ENCODE results near the gene GPR132.

Gene GPR132

DNA sequence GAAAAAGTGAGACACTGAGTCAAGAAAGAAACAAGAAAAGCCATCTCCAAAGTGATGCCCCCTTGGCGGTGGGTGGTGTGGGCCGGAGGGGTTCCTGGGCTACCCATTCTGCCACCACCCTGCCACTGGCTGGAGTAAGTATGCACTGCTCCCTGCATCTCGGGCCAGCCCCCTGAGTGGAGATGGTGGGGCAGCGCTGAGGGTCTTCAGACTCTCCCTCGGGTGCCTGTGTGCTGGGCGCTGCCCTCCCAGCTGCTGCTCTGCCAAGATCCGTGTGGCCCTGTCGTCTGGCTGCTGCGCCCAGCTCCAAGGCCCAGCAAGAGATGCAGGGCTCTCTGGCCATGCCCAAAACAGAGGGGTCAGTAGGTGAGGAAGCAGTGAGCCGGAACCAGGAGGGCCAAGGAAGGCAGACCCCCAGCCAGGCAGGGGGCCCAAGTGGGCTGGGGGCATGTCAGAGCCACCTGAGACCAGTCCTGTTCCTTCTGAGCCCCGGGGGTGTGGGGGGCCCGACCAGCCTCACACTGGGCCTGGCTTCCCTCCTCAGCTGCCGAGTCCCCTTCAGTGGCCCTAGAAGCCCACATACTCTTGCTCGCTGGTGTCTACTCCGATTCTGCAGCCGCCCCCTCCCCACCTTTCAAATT lies 5.2 kb downstream of the GPR132 start:
- DNase-seq: no peak

DNA sequence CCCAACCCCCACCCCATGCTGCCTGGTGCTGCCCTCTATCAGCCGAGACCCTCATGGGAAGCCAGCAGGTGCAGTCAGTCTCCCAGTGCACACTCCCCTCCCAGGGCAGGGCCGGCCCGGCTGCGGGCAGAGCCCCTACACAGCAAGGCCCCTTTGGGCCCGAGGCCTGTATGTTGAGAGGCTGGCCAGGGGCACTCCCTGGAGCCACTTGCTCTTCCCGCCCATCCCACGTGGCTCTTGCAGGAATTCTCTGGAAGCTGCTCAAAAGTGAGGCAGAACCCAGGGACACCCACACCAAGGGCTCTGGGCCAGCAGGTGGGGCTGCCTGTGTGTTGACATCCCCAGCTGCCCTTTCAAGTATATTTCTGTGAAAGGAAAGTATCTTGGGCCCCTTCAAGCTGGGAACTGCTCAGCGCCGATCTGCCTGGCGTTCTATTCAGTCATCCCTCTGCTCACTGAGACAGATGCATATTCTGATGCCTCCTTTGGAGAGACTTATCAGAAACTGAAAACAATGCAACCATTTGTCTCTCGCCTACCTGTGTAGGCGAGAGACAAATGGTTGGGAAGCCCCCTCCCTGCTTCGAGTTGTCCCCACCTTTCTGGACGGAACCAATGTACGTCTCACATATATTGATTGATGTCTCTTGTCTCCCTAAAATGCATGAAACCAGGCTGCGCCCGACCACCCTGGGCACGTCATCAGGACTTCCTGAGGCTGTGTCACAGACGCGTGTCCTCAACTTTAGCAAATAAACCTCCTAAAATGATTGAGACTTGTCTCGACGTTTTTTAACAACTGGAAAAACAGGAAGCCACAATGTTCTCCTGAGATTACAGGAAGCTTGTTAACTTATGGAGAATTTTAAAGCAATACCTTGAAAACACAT lies 6.0 kb downstream of the GPR132 start:
- DNase-seq: no peak

DNA sequence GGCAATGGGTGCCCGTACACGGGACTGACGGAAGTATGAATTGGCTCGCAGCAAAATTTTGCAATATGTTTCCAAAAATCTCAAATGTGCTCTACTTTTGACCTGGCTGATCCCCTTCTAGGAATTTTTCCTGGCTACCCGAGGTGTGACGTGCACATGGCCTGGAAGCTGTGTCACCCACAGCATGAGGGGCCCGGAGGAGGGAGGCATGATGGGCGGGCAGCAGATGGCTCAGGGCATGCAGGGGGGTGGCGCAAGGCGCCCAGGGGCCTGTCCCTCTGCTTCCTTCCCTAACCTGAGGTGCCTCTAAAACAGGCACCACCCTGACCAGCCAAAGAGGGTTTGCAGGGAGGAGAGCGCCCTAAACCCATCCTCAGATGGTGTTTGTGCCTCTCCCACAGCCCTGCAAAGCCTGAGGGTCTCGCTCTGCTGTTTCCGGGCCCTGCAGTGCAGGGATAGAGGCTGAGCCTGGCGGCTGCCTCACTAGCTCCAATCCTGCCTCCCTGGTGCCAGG lies 6.7 kb downstream of the GPR132 start:
- DNase-seq: no peak

DNA sequence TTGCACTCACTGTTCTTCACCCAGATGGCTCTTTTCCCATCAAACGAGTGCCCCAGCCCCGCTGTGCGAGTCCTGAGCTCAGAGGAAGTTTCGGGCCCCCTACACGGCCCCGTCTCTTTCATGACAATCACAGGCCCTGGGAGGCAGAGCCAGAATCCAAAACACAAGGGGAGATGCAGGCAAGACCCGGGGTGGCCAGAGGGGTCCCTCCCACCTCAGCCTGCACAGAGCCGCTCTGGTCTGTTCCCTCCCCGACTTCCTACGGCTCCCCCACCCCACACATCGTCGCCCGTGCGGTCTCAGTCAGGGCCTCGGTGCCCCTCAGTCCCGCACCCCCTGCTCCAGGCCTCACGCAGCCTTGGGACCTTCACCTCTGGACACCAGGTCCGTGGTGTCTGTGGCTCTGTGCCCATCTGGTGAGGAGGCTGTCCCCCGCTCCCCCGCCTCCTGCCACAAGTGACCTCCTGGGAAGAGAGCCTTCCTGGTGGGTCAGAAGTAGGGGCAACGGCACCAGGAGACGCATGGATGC lies 8.9 kb downstream of the GPR132 start:
- no peak for DNase-seq

DNA sequence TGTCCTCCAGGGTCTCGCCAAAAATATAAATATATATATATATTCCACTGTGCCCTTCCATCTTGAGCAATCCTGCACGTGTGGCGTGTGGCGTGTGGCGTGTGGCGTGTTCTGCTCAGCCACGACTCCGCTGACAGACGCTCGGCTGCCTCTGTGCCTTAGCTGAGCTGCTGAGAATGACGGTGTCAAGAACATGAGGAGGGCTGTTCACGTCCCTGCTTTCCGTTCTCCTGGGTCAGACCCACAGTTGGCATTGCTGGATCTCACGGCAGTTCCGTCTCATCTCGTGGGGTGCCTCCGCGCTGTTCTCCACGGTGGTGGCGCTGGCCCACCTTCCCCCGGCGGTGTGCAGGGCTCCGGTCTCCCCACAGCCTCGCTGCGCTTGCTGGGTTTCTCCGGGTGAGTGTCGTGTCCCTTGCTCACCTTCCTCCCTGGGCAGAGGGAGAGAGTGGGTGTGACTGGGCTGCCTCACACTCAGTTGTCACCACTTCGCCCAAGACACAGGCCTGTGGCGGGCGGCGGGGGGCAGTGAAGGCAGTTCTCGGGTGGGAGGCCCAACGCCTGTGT lies 9.4 kb downstream of the GPR132 start:
- no peak for DNase-seq

DNA sequence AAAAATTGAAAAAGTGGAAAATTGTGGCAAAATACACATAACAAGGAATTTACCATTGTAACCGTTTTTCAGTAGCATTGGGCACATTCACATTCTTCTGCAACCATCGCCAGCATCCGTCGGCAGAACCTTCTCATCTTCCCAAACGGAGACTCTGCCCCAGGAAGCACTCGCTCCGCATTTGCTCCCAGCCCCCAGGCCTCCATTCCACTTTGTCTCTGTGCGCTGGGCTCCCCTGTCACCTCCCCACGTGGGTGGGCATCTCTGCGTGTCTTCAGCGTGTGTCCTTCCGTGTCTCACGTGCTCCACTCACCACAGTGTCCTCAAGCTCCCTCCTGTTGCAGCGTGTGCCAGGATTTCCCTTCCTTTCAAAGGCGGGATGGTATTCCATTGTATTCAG lies 9.9 kb downstream of the GPR132 start:
- no peak for DNase-seq

DNA sequence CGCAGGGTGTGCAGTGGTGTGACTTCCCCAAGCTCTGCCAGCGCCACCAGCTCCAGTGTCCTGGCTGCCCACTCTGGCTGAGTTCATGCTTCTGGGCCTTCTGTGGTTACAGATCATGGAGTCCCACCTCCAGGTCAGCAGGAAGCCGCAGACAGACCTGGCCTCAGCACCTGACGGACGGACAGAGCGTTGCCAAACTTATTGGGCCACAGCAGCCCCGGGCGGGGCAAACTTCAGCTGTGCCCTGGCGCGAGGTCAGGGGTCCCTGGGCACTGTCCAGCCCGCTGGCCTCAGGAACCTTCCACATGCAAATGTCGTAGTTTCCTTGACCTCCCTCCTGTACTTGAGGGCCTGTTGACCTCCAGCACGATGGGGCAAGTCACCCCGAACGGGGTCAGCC lies 11.2 kb downstream of the GPR132 start:
- DNase-seq: no peak

DNA sequence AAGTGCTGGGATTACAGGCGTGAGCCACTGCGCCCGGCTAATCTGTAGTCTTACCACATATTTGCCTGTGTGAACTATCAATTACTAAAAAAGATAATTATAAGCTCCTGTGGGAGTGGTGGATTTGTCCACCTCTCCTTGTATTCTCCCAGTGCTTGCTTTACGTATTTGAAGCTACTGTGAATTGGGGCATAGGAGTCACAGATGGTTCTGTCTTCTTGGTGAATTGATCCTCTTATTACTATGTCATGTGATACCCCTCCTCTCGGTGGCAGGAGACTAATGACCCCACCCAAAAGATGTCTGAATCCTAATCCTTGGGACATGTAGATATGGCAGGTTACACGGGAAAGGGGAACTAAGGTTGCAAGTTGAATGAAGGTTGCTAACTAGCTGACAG lies 11.8 kb downstream of the GPR132 start:
- DNase-seq: no peak

DNA sequence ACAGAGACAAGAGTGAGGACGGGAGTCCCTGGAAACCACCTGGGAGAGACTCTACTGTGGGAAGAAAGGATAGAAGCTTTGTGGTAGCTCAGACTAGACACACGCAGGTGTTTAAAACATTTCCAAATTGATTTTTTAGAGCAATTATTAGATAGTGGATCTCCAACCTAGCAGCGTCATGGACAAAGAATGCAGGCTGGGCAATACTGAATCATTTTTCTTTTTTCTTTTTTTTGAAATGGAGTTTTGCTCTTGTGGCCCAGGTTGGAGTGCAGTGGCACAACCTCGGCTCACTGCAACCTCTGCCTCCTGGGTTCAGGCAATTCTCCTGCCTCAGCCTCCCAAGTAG lies 13.1 kb downstream of the GPR132 start:
- no peak for DNase-seq

DNA sequence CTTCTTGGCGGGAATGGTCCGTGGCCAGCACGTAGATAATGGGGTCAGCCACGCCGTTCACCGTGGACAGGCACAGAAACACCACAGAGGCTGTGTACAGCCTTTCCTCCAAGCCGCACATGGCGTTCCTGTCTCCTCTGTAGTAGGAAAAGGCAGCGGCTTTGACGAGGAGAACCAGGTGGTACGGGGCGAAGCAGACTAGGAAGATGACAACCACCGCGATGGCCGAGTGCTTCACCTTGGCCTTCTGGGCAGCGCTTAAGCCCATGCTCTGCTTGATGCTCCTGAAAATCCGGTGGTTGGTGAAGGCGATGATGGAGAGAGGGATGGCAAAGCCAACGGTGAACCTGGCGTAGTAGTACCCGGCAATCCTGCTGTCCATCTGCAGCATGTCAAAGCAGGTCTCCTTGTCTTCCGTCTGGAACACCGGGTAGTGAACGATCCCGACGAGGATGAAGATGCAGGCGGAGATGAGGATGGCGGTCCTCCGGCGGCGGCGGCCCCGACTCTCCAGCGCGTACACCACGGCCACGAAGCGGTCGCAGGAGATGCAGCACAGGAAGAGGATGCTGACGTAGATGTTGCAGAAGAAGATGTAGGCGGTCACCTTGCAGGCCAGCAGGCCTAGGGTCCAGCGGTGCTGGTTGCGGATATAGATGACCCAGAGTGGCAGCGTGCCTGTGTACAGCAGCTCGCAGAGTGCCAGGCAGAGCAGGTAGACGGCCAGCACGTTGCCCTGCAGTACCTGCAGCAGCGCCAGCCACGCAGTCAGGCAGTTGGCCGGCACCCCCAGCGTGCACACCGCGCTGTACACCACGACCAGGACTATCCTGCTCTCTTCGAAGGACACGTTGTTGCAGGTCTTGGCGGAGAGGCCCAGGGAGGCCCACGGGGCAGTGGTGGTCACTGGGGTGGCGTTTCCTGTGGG lies 13.8 kb downstream of the GPR132 start:
- DNase-seq: no peak

DNA sequence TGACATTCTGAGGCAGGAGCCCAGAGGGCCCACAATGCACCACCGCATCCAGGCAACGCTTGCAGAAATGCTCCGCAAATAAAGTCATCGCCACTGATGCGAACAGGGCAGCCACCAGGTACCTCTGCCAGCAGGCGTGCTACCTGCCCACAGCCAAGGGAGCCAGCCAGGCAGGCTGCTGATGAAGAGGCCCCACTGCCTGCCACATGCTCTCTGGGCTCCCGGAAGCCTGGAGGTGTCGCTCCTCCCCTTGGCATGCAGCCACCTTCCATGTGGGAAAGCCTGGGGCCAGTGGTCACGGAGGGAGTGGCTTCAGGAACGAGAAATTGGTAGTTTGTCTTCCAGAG lies 14.7 kb downstream of the GPR132 start:
- DNase-seq: peak; percentile 95

DNA sequence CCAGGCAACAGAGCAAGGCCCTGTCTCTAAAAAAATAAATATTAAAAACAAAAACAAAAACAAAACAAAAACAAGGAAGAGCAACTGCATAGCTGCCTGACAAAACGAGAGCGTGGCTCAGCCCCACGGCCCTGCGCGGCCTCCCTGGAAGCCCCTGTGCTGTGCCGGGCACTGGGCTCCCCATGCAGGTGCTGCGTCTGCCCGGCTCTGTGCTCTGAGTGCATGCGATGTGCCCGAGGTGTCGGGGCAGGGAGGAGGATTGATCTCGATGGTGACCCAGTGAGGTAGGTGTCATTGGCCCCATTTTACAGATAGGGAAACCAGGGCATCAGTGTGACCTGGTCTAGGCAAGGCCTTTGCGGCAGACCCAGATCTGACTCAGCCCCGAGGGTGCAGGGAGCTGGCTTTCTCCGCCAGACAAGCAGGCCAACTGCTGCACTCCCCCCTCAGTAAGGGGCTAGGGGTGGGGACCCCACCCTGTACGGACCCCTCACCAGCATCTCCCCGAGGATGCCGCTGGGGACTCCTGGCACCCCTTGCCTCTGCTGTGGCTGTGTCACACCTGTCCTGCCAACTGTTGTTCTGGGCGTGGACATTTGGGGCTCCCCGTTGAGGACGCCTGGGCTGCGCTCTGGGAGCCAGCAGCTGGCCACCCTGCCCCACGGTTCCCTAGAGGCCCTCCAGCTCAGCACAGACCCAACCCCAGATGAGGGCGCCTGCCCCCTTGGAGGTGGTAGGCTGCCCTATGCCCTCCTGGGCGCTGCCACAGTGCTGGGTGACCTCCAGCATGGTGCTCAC lies 15.3 kb downstream of the GPR132 start:
- no peak for DNase-seq

DNA sequence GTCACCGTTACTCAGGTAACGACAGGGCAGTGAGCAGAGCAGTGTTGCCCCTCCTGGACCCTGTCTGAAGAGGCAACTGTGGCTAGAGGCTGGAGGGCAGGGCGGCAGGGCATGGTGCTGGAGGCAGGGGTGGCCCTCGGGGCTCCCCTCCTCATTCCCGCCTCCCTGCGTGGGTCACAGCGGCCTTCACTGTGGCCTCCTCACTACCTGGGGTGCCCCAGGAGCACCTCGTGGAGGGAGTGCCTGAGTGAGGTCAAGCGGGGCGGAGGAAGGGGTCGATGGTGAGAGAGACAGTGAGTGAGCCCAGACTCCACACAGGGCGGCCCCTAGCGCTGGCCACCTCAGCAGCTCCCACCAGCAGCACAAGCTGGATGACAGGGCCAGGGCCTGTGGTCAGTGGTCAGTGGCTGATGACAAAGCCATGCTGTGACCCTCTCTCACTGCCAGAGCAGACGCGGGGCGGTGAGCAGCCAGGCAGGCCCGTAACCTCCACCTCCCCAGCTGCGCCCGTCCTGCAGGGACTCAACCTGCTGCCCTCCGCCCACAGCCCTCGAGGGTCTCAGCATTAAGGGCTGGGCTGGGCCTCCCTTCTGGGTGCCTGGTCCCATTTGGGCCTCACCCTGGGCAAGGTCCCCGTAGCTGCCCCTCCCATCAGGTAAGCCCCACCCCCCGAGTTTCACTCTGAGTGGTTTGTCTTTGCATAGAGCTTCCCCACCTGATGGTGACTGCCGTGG lies 17.8 kb downstream of the GPR132 start:
- no peak for DNase-seq

DNA sequence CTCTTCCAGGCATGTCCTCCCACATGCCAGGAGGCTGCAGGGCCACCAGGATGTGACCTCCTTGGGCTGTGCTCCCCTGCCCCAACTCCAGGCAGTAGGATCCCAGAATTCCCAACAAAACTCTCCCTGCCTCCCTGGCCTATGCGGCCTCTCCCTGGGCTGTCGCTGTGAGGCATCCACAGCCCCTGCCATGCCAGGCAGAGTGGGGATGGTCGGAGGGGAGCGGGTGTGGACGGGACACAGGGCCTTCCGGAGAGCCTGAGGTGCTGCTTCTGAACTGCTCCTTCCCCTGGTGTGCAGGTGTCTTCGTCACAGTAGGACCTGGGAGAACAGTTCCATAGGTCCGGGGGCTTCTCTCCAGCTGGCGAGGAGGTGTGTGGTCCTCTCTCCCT lies 18.3 kb downstream of the GPR132 start:
- DNase-seq: no peak

DNA sequence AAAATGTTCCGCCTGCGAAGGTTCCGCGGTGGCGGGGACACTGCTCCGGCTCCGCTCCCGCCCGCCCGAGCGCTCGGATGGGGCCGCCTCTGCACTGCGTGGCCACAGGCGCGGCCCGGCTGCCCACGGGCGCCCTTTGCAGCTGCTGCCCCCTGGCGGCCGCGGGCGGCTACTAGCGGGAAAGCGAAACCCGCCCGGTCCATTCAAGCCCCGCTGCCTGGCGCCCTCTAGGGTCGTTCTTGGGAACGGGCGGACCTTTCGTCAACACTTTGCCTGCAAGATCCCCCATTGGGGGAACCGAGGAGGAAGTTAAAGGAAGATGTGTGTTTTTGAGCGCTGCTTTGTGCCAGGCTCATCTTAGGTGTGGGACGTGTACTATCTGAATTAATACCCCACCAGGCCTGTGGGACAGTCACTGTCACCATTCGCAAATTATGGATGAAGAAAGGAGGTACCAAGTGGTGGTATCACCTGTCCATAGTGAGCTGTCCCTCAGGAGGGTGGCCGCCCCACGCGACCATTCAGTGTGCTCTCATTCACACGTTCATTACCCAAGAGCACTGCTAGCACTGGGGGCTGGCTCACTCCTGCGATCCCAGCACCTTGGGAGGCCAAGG lies 19.4 kb downstream of the GPR132 start:
- DNase-seq: no peak

DNA sequence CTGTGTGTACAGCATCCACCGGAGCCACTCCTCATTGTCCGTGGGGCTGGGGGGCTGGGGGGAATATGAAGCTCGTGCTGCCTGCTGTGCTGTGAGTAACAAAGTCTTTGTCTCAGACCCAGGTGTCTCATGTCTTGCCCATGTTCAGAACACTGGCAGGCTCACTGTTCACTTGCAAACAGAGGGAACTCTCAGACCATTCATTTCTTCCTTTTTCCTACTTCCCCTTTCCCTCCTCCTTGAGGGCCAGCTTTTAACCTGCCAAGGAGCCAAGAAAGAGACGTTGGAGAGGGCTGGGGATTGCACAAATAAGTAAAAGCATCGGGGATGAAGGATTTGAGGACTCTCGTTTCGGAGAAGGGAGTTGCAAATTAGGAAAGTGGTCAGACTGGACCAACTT lies 21.6 kb downstream of the GPR132 start:
- DNase-seq: no peak

DNA sequence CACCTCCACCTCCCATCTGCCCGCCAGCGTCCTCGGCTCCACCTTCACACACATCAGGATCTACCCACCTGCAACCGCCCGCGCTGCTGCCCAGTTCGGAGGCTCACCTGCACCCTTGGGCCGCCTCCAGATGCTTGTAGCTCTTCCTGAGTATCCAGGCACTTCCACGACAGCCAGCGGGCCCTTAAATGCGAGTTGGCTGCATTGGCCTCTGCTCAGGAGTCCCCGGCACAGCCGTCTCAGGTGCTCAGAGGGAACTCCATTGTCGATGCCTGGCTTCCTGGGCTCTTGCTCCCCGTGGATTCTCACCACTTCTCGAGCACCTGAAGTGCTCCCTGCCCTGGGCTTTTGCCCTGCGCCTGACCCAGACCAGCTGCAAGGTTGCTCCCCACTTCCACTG lies 22.4 kb downstream of the GPR132 start:
- DNase-seq: peak; percentile 83

DNA sequence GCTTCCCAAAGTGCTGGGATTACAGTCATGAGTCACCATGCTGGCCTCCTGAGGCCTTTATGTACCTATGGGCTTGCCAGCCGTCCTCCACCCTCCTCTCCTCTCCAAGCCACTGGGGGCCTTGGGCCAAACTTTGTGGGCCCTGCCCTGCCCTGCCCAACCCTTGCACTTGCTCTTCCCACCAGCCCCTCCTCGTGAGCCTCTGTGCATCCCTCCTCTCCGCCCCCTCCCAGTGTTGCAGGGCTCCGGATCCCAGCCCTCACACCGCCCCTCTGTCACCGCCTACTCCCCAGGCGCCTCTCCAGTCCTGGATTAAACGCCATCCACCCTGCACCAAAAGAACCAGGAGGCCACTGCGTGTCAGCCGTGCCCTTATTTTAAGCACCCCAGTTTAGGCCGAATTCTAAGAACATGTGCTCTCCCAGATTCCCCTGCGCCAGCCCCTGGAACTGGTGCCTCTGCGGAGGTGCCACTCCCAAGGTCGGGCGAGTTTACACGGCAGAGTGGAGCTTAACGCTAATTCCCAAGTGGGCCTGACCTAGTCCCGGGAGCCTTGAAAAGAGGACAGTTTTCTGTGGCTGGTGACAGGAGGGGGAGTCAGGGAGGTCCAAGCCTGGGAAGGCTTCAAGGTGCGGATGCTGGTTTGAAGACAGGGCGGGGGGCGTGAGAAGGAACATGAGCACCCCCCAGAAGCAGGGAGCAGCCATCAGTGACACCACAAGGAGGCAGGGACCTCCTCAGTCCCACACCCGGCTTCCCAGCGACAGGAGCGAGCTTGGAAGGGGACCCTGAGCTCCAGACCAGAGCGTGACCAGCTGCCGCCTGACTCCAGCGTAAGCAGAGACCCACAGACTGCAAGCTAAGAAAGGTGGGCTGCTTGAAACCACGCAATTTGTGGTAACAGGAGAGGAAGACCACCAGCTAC lies 23.1 kb downstream of the GPR132 start:
- peak; percentile 55 for DNase-seq

DNA sequence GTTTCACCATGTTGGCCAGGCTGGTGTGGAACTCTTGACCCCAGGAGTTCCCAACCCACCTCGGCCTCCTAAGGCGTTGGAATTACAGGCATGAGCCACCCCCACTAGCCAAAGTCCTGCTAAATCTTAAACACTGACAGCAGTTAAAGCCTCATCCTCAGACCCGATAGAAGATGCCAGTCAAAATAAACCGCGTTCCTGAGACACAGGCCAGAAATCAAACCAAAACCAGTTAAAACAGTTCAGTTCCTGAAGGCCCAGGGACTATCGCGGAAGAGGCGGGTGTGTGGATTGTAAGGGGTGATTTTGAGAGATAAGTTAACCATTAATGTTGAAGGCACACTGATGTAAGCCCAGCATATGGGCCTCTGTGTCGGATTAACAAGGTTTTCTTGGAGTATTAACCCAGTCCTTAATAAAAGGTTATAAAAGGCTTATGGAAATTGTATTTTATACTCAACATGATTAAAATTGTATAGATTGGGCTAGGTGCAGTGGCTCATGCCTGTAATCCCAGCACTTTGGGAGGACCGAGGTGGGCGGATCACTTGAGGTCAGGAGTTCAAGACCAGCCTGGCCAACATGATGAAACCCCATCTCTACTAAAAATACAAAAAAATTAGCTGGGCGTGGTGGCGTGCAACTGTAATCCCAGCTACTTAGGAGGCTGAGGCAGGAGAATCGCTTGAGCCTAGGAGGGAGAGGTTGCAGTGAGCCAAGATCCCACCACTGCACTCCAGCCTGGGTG lies 25.6 kb downstream of the GPR132 start:
- DNase-seq: no peak
